NCI-H187 (cell line): ENCODE data around the gene TCEA3.

Source experiments
- DNase-seq, 2 experiments: peaks; one replicate each; lab custom pipeline; 2025; lab: John Stamatoyannopoulos, UW

Gene TCEA3

DNA sequence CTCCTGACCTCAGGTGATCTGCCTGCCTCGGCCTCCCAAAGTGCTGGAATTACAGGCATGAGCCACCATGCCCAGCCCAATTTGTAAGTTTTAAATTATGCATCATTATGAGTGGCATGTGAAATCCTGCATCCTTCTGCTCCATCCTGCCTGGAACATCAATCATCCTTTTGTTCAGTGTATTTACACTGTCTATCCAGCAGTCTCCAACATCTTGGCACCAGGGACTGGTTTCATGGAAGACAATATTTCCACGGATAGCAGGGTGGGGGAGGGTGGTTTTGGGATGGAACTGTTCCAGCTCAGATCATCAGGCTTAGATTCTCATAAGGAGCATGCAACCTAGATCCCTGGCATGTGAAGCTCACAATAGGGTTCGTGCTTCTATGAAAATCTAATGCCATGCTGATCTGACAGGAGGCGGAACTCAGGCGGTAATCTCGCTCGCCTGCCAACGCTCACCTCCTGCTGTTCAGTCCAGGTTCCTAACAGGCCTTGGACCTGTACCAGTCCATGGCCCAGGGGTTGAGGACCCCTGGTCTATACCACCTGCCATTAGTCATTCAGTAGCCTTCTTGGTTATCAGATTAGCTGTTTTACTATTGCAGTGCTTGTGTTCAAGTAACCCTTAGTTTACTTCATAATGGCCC lies 22.2 kb upstream of the TCEA3 start:
- DNase-seq = no peak

GRCh38 chr1:23444596-23445390 lies 20.2 kb upstream of the TCEA3 start:
- DNase-seq = no peak

DNA sequence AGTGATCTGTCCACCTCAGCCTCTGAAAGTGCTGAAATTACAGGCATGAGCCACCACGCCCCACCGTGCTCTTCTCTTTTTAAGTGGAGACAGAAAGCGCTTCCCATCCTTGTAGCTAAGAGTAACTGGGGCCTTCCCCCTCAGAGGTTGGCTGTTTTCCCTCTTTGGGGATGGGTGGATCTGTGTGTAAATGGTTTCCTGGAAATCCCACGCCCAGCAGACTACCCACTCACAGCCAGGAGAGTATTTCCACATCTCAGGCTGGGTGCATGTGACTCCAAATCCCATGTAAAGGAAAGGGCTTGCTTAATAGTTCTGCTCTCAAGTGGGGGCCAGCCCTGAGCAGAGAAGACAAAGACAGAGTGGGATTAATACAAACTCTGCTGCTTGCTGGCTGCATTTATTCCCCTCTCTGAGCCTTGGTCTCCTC lies 19.6 kb upstream of the TCEA3 start:
- DNase-seq = no peak

- DNase-seq = no peak
These were observed 18.2 kb upstream of the TCEA3 start for GRCh38 chr1:23442751-23443150.

GRCh38 chr1:23441446-23442148 lies 17.0 kb upstream of the TCEA3 start:
- no peak for DNase-seq

GRCh38 chr1:23438545-23438944 lies 14.0 kb upstream of the TCEA3 start:
- no peak for DNase-seq

GRCh38 chr1:23437355-23437664 lies 12.8 kb upstream of the TCEA3 start:
- DNase-seq = no peak

DNA sequence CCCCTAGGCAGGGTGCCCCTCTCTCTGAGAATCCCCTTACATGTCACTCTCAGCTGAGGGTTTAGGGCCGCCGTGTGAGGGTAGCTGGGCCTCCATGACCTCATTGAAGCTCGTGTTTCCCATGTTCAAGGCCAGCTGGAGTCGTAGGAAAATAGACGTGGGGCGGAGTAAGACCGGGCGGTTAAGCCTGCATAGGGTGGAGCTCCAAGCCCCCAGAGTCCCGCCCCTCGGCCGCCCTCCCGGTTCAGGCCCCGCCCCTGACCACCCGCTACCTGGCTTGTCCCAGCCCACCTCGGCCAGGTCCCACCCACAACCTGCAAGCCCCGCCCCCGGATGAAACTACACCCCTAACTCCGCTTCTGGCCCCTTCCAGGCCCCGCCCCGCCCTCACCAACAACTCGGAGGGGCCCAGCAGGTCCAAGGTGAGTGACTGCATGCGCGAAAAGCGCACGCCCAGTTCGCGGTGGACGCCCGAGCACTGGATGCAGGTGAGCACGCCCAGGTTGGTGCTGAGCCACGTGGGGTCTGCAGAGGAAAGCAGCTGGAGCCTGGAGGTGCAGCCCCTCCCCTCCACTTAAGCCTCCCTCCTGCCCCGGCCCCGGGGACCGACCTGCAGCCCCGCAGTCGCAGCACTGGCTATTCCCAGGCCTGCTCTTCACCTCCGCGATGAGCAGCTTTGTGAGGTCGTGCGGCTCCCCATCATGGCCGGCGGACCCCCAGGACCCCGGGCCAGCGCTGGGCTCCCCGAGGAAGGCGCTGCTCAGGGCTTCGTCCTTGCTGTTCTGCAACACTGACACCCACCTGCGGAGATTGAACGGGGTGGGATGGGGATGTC lies 12.2 kb upstream of the TCEA3 start:
- DNase-seq = no peak

GRCh38 chr1:23434260-23434775 lies 9.8 kb upstream of the TCEA3 start:
- no peak for DNase-seq

DNA sequence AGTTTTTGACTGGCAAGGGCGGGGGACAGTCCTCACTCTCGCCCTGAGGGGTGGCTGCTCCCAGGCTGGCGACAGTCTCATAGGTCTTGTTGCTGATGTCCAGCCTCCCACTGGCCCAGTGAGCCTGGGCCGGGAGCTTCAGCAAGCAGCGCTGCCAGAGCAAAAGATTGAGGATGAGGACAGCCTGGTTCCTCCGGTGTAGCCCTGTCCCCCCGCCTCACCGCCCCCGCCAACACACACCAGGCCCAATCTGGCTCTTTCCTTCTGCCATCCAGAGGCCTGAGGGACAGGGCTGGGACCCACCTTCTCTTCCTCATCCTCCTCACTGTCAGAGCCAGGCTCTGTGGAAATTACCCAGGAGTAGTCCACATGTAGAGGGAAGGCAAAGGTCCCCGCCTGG lies 8.6 kb upstream of the TCEA3 start:
- no peak for DNase-seq

DNA sequence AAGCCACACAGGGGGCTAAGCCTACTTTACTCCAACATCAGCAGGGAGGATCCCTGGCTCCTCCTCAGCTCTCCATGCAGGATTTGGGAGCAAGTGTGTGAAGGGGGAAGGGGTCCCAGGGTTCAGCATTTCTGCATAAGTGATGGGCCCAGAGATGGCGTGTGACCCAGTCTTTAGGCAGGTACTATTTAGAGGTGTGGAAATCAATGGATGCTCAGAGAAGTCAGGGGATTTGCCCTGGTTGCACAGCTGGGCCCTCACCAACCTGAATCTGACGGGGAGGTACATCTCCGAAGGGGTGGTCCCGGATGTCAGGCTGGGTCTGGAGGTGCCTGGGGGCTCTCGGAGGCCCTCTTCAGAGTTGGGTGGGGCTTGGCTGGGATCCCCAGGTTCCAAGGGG lies 6.9 kb upstream of the TCEA3 start:
- no peak for DNase-seq

DNA sequence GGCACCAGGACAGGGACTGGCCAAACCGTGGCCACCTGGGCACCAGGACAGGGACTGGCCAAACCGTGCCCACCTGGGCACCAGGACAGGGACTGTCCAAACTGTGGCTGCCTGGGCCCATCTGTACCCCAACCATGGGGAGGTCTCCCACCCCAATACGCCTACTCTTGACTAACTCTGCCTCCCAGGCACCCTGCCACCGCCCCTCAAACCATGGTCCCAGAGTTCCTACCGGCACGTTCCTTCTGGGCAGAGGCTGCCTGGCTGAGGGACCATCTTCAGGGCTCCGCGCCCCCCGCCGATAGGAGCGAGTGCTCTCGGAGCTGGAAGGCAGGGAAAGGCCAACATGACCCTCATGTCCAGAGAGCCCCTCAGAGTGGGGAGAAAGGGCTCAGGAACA lies 6.3 kb upstream of the TCEA3 start:
- DNase-seq = no peak

DNA sequence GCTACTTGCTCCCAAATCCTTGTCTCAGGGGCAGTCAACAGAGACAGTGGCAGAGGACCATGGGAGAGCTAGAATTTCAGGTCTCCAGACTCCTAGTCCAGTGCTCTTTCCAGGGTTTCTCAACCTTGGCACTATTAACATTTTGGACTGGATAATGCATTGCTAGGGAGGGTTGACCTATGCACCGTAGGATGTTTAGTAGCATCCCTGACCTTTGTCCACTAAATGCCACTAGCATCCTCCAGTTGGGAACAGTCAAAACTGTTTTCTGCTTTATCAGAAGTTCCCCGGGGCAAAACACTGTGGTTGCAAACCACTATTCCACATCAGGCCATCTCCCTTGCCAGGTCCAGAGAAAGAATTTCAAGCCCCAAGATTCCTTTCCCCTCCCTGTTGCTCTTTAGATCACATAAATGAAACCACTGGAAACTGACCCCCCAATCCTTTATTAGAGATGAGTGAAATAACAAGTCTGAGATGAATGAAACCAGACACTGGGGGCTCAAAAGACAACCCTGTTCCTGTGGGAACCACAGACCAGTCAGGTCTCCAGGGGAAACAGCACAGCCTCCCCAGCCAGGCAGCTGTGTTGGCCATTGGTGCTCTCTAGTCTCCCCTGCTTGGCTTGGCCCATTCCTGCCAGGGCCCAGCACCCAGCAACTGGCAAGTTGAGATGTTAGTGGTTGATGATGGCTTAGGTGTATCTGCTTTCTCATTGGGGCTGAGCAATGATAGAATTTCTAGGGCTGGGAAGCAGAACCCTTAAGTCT lies 3.8 kb upstream of the TCEA3 start:
- no peak for DNase-seq

DNA sequence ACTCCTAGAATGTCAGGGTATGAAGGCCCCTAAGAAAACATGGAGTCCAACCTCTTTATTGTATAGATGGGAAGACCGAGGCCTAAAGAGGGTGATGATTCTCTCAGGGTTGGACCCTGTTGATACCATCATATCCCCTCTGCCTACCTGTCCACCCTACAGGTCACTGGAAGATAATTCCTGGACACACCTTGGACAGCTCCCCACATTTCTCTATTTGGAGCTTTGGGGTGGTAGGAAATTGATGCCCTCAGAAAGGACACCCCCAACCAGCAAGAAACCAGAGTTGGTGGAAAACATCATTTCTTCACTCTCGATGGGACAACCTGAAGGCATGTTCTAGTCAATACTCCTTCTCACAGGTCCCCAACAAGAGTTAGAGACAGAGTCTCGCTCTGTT lies 3.0 kb upstream of the TCEA3 start:
- DNase-seq = no peak

DNA sequence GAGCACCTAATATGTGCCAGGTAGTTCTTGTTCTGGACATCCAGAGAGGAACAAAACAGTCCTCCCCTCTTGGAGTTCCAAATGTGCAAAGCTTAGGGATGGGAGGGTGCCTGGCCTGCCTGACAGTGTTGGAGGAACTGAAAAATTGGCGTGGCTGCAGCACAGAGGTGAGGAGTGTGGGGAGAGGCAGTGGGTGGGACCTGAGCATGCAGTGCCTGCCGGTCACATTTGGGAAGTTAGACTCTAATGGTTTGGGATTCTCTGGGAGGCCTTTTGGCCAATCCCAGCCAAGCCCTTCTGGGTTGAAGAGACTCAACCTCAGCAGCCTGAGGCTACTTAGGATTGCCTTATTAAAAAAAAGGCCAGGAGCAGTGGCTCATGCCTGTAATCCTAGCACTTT lies 2.3 kb upstream of the TCEA3 start:
- DNase-seq = no peak

- DNase-seq = no peak
These were observed 596 bp upstream of the TCEA3 start for GRCh38 chr1:23425193-23425494.

DNA sequence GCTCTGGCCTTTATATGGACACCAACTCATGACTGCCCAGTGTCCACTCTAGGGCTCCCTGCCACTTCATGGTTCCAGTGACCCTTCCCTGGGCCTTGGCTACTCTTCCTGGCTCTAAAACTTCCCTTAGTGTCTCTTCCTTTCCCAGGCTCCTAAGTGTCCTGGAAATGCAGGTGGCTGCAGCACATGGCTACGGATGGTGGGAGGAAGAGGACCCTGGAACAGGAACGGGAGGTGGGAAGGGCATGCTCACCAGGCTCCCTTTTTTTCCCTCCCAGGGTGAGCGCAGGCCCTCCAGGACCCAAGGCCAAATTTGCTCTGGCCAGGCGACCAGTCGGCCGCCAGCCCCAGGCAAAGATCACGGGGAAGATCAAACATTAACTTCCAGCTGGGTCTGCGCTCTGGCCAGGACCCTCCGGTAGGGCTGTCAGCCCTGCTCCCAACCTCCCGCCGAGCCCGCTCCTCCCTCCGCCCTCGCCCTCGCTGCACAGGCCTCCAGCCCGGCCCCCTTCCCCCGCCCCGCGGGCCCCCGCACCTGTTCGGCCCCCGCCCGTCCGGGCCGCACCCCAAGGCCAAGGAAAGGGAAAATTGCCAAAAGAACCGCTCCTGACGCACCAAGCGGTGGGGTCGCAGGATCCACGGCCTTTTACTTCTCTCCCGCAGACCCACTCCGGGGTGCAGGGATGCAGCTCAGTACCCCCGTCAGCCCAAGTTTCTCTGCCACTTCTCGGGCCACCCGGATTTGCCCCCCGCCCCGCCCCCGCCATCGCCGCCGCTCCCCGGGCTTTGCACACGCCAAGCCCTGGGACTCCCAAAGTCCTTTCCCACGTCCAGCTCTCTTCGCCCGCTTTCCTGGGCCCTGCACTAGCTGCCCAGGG lies 894 bp downstream of the TCEA3 start:
- no peak for DNase-seq

GRCh38 chr1:23422941-23423340 lies 1.6 kb downstream of the TCEA3 start:
- DNase-seq = no peak

GRCh38 chr1:23422241-23422877 lies 2.2 kb downstream of the TCEA3 start:
- no peak for DNase-seq

- DNase-seq = no peak
These were observed 2.8 kb downstream of the TCEA3 start for GRCh38 chr1:23421753-23422240.
